ENCODE measurements around the gene ZNF12. TPM values are rescaled to one million over a fixed set of nuclear protein-coding genes. Genes with fewer than 3 reads are reported as not detected.
"Not testable (repeated sequence)": the region's sequence is repeated elsewhere in the genome, so short reads cannot be mapped to it uniquely, and the experiment has no call there.

ZNF12 gene
- total and polyA plus RNA-seq, 2 of the 8 experiments (the other 6 are each of a cell fraction or from before 2014, with no cell fraction given), result 6.7 to 16.2 TPM

DNA sequence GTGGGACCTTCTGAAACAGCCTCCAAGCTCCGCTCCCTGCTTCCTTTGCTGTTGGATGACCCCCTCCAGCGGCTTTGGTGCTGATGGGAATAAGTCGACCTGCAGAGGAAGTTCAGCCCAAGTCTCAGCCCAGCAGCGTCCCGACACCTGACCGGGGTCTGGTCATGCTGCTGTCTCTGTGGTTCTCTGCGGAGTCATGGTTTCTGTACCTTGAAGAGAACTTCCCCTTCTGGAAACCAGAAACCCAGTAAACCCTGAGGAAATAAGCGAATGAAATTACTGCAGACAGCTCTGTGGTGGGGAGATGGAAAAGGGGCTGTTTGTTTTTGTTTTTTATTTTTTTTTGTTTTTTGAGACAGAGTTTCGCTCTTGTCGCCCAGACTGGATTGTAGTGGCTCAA is 18.3 kb upstream of the ZNF12 start (continued):
- TF ChIP-seq KDM4A (IDR thresholded peaks at IDR 0.05; ENCODE audit: low read depth, low read length, severe bottlenecking) (no peak), MAFK (IDR thresholded peaks at IDR 0.05; ENCODE audit: low read depth, low read length) (no peak), RFX5 (IDR thresholded peaks at IDR 0.05; ENCODE audit: borderline replicate concordance, low read depth, low read length) (no peak), NRF1 (IDR thresholded peaks at IDR 0.05; ENCODE audit: low read depth, low read length) (no peak), RBBP5 (IDR thresholded peaks at IDR 0.05; ENCODE audit: borderline replicate concordance, low read depth, low read length) (no peak), KDM1A (IDR thresholded peaks at IDR 0.05; ENCODE audit: borderline replicate concordance, low read length) (no peak)

DNA sequence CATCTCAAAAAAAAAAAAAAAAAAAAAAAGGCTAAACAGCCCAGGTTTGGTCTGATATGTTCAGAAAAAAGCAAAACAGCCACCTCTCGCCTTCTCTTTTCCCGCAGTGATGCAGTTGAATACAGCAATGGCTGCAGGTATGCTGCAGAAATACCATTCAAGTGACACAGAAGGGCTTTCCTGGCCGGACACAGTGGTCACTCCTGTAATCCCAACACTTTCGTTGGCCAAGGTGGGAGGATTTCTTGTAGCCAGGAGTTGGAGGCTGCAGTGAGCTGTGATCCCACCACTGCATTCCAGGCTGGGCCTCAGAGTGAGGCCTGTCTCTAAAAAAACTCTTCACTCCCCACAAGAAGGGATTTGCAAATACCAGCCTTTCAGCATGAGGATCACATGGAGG is 17.6 kb upstream of the ZNF12 start:
- H2BK20ac ChIP-seq (ENCODE audit: low read length); CTCF ChIA-PET (ENCODE audit: partially characterized antibody); H3K23me2 ChIP-seq (ENCODE audit: low read depth, low read length); H3K4me3 ChIP-seq (ENCODE audit: extremely low read depth in 1 of 4, insufficient read depth in 2 of 4, low read depth in 3 of 4, low read length in 4 of 4); H3K23ac ChIP-seq (ENCODE audit: insufficient read length); H3K4me1 ChIP-seq (replicated peaks in 1 of 4; ENCODE audit: control insufficient read depth in 3 of 4, insufficient read depth in 4 of 4, low read length in 3 of 4); H3K9ac ChIP-seq (replicated peaks in 1 of 4; ENCODE audit: extremely low read depth in 1 of 4, low read depth in 3 of 4, low read length in 3 of 4); POLR2A ChIA-PET (ENCODE audit: partially characterized antibody); DNase-seq (ENCODE audit: low read depth in 1 of 2, low spot score in 2 of 2); H4K8ac ChIP-seq (ENCODE audit: extremely low read depth, insufficient read depth, low read length); H4K5ac ChIP-seq (ENCODE audit: insufficient read length, low read depth, low read length); H3K27ac ChIP-seq (ENCODE audit: low read depth, low read length); H3K18ac ChIP-seq (ENCODE audit: extremely low read depth, low read length); H3K56ac ChIP-seq (replicated peaks; ENCODE audit: insufficient read length, low read depth, low read length); H3K4ac ChIP-seq (replicated peaks; ENCODE audit: insufficient read length, low read depth, low read length); H2BK12ac ChIP-seq (ENCODE audit: low read depth, low read length); H2BK120ac ChIP-seq (replicated peaks; ENCODE audit: low read depth, low read length); H3K36me3 ChIP-seq (ENCODE audit: control insufficient read depth in 2 of 4, insufficient read depth in 4 of 4, low read length in 3 of 4); H3K27me3 ChIP-seq (replicated peaks in 1 of 4; ENCODE audit: control insufficient read depth in 3 of 4, extremely low read depth in 1 of 4, insufficient read depth in 3 of 4, low read length in 3 of 4); H2BK5ac ChIP-seq (ENCODE audit: low read depth, low read length); FAIRE-seq; H3K4me2 ChIP-seq (ENCODE audit: insufficient read depth in 1 of 2, low read depth in 2 of 2, low read length in 2 of 2); H3K79me1 ChIP-seq (ENCODE audit: low read depth, low read length); H3K9me3 ChIP-seq (ENCODE audit: insufficient read depth in 2 of 2, low read depth in 1 of 2, low read length in 1 of 2); H3K79me2 ChIP-seq (ENCODE audit: control insufficient read depth in 1 of 2, insufficient read depth in 2 of 2, low read length in 2 of 2); H4K91ac ChIP-seq (replicated peaks; ENCODE audit: insufficient read length, low read length); H2AFZ ChIP-seq (ENCODE audit: low read length); H2BK15ac ChIP-seq (ENCODE audit: low read length); H4K20me1 ChIP-seq (replicated peaks in 1 of 2; ENCODE audit: control insufficient read depth in 1 of 2, insufficient read depth in 2 of 2, low read length in 2 of 2); H2AK5ac ChIP-seq (ENCODE audit: low read depth, low read length); H3K14ac ChIP-seq (ENCODE audit: insufficient read length): not testable (repeated sequence)
- WGBS, 2 experiments (ENCODE audit: extremely low coverage in 1 of 2, insufficient coverage in 1 of 2, insufficient read length in 1 of 2, insufficient replicate concordance in 2 of 2, low coverage in 1 of 2, low lambda C conversion rate in 2 of 2, missing lambda C conversion rate in 1 of 2), result 81% methylated on average over 4 of the region's 4 CpGs; no CpG with 5 or more reads in 1 of the 2 experiments

Measured in H1 (cell line).